A673 (cell line): ENCODE measurements around the gene ABHD4.

Experiments used
- EZH2 ChIP-seq: fragments of 200-600 bp; sonication (generic); IDR thresholded peaks from 2 replicates; pipeline ENCODE4 v1.6.1; 2017; ENCODE audit warnings: borderline replicate concordance, low read depth, mild to moderate bottlenecking, mixed read lengths, antibody characterized with exemption, low read length; ENCODE audit not compliant: poor library complexity, severe bottlenecking
- TF ChIP-seq, protein P1 (sequence below): fragments of 300-800, 200-600 bp; sonication (generic); conservative IDR thresholded peaks from 2 replicates; pipeline ENCODE4 v1.5.1; 2017; ENCODE audit warnings: low read depth, mild to moderate bottlenecking, antibody characterized with exemption, low read length, moderate library complexity, mixed read lengths

DNA sequence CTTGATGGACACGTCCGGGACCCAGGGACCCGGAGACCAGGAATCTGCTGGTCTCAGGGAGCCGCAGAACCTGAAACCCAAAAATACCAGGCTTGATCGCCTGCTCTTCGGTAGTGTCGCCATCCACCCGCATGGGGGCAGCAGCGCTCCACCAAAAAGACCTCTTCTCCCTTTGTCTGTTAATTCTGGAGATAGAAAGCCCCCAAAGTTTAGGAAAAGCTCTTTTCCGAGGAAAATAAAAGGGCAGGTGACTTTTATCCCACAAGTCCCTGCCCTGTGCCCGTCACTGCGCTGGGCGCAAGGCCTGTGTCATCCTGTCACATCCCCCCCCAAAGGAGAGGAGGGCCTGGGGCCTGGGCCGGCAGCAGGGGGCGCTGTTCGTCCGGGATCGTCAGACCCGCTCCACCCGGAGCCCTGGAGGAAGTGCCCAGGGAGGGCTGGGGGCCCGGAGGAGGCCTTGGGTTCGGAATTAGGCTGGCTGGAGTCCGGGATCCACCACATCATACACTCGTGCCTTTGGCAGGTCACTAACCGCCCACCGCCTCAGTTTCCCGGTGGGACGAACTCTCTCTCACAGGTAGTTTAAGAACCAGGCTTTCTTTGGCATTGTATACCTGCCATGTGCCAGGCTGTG, 41.0 kb upstream of the ABHD4 start:
- TF ChIP-seq, protein P1, sequence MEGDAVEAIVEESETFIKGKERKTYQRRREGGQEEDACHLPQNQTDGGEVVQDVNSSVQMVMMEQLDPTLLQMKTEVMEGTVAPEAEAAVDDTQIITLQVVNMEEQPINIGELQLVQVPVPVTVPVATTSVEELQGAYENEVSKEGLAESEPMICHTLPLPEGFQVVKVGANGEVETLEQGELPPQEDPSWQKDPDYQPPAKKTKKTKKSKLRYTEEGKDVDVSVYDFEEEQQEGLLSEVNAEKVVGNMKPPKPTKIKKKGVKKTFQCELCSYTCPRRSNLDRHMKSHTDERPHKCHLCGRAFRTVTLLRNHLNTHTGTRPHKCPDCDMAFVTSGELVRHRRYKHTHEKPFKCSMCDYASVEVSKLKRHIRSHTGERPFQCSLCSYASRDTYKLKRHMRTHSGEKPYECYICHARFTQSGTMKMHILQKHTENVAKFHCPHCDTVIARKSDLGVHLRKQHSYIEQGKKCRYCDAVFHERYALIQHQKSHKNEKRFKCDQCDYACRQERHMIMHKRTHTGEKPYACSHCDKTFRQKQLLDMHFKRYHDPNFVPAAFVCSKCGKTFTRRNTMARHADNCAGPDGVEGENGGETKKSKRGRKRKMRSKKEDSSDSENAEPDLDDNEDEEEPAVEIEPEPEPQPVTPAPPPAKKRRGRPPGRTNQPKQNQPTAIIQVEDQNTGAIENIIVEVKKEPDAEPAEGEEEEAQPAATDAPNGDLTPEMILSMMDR: peak; percentile 100
- TF ChIP-seq EZH2: no peak
